AML-193 (cell line): ENCODE data around the gene SFTPB.
"Not testable (repeated sequence)": the region's sequence is repeated elsewhere in the genome, so short reads cannot be mapped to it uniquely, and the experiment has no call there.

Source experiments
- DNase-seq, 2 experiments: peaks; one replicate each; lab custom pipeline; 2025; lab: John Stamatoyannopoulos, UW

SFTPB gene

GRCh38 chr2:85655961-85656417 is 12.0 kb downstream of the SFTPB start:
- no peak for DNase-seq

- DNase-seq: no peak
These were observed 14.0 kb downstream of the SFTPB start for GRCh38 chr2:85653996-85654395.

DNA sequence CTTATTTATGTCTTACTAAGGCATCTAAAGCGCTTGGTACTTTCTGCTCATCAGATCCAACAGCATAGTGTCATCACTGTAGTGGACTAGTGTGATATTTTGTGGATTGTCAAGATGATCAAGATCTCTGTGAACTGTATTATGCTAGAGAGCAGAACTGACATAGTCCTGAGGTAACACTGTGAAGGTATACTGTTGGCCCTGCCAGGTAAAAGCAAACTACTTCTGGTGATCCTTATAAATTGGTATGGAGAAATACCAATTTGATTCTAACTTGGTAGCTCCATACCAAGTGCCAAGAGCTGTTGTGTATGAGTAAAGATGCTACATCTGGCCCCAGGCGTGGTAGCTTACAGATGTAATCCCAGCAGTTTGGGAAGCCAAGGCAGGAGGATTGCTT is 15.9 kb downstream of the SFTPB start:
- no peak for DNase-seq

DNA sequence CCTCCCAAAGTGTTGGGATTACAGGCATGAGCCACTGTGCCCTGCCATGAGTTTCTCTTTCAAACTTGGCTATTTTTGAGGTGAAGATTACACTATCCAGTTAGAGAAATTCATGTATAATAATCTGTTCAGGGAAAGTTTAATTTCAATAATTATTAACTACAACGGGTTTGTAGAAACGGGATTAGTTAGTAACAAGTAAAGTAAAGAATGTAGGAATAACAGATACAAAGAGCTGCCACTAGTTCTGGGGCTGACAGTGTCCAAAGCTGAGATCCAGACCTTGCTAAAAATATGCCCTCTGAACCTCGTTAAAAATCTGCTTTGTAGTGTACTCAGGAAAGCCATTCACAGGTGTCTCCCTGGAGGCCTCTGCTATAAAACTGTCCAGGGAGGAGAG is 16.9 kb downstream of the SFTPB start:
- DNase-seq: no peak

DNA sequence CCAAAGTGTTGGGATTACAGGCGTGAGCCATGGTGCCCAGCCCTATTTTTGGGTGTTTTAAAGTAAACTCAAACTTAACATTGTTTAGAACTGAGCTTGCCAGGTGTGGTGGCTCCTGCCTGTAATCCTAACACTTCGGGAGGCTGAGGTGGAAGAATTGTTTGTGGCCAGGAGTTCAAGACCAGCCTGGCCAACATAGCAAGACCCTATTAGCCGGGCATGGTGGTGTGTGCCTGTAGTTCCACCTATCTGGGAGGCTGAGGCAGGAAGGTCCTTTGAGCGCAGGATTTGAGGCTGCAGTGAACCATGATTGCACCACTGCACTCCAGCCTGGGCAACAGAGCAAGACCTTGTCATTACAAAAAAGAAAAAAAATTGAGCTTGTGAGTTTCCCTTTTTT is 17.5 kb downstream of the SFTPB start:
- DNase-seq: no peak

DNA sequence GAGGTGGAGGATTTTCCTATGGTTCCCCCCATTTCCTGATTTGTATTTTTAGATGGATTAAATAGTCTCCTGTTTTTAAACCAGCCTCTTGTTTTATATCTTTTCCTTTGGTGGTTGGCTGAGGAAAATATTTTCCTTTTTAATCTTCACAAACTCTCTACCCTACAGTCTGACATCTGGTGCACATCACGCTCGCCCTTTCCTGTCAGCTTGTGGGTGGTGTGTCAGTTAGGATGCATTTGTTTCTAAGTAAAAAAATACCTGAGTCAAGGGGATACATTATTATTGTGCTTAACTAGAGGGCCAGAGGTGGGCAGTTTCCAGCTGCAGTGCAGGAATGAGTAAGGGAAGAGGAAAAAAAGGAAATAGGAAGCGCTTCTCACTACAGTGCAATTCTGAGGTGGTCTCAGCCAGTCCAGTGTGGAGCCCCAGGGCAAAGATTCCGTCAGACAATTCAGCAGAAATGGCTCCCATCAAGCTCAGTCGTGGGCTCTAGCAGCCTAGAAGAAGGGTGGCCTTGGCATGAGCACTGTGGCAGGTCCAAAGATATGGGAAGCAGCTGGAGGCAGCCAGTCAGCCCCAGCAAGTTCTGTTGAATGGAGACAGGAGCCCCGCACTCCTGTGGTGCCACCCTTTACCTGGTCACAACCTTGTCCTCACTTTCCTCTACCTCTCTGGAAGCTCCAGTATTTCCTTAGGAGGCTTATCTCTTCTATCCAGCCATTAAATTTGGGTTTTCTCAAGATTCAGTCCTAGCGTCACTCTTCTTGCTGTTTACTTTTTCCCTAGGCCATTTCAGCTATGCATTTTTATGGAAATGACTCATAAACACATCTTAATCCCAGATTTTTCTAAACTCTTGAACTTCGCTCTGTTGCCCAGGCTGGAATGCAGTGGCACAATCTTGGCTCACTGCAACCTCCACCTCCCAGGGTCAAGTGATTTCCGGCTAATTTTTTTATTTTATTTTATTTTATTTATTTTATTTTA is 18.5 kb downstream of the SFTPB start:
- DNase-seq: no peak

DNA sequence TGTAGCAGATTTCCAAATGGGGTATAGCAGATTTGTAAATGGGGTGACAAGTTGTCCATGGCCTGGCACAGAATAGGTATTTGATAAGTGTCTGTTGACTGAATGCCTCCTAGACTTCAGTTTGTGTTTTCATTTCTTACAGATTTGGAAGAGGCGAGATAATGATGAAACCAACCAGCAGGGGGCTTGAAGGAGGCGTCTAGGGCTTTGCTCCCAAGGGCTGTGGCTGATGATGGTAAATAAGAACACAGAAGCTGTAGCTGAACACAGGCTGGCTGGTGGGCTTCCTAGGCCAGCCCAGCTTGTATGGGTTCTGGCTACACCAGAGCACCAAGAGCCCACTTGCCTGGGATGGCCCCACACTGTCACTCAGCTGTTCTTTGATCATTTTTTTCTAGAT is 19.4 kb downstream of the SFTPB start:
- DNase-seq: peak in 1 of 2 experiments; percentile 26

- DNase-seq: no peak
These were observed 20.0 kb downstream of the SFTPB start for GRCh38 chr2:85647823-85648526.

DNA sequence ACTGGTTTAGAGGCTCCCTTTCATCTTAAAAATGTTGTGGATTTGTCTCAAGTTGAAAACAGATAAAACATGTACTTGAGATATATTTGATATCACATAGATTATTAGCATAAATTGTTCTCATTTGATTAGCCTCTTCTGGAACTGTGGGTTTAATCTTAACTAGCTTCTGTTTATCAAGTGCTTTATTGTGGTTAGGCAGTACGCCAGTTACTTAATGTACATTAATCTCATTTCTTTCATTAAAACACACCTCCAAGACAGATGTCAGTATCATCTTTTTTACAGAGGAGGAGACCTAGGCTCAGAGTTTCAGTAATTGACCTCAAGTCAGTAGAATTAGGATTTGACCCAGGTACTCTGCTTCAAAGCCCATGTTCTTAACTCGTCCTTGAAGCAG is 21.8 kb downstream of the SFTPB start:
- DNase-seq: no peak

GRCh38 chr2:85644909-85645308 is 23.1 kb downstream of the SFTPB start:
- DNase-seq: no peak

GRCh38 chr2:85642725-85643124 is 25.3 kb downstream of the SFTPB start:
- DNase-seq: no peak

DNA sequence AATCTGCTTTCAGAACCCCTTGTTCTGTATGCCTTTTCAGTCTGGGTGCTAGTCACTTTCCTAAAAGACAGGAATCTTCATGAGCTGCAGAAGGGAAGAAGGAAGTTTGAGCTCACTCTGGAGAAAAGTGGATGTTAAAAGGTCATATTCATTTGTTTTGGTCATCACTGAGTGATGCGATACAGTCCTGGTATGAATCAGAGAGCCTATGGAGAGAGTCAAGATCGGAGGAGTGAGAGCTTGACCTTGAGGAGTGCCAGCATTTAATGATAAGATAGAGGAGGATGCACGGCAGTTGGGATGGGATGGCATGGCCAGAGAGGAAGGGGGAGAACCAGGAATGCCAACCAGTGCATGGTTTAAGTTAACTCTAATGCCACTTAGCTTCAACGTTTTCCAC is 32.4 kb downstream of the SFTPB start:
- DNase-seq: no peak

DNA sequence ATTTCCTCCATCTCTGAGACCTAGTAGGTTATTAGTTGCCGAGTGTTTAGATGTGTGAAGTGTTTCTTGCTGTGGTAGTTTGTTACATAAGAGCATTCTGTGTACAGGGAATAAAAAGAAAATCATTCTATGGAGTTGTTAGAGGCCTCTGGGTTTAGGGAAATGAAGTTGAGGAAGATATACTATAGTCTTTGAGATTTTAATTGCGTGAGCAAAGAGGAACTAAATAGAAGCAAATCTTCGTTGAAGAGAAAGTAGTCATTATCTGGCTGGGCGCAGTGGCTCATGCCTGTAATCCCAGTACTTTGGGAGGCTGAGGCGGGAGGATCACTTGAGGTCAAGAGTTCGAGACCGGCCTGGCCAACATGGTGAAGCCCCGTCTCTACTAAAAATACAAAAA is 33.0 kb downstream of the SFTPB start:
- no peak for DNase-seq

- DNase-seq: no peak
These were observed 36.7 kb downstream of the SFTPB start for GRCh38 chr2:85631316-85631715.

DNA sequence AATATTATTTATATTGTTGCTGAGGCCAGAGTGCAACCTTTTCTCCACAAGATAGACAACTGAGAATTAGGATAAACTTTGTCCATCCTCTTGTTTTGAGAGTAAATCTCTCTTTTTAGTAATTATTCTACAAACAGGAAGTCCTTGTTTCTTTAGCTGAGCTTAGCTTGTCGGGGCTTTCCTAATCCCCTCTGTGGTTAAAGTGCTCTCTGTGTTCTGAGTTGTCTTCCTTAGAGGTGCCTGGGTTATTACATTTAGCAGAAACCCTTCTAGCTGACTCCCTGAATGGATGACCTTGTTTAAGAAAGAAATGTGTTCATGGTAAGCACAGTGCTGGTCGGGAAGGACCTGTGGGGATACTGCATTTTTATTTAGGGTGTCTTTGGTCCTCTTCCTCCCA is 39.3 kb downstream of the SFTPB start:
- DNase-seq: no peak

DNA sequence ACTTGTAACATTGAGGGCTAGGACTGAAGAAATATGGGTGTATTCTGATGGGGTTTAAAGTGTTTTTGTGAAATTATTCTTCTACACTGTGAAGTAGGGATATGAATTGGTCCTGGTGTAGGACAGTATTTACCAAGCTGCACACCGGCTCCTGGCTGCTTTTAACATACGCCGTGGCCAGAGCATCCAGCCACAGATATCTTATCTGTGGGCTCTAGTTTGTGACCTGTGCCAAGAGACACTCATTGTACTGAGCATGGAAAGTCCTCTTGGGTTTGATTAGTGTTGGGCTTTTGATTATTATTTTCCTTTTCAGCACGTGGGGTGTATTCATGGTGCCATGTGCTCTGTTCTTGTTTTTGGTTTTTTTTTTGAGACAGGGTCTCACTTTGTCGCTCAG is 44.0 kb downstream of the SFTPB start:
- DNase-seq: no peak

- DNase-seq: no peak
These were observed 46.7 kb downstream of the SFTPB start for GRCh38 chr2:85621338-85621737.

DNA sequence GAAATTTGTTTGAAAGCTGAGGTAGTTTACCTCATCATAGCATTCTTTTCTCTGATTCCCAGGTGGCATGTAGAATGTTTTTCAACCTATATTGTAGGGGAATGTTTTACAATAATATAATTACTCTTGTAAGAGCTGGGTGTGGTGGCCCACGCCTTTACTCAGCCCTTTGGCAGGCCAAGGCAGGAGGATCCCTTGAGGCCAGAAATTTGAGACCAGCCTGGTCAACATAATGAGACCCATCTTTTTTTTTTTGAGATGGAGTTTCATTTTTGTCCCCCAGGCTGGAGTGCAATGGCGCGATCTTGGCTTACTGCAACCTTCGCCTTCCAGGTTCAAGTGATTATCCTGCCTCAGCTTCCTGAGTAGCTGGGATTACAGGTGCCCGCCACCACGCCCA is 48.4 kb downstream of the SFTPB start:
- DNase-seq: no peak

- DNase-seq: not testable (repeated sequence)
These were observed 50.3 kb downstream of the SFTPB start for GRCh38 chr2:85617723-85618122.

DNA sequence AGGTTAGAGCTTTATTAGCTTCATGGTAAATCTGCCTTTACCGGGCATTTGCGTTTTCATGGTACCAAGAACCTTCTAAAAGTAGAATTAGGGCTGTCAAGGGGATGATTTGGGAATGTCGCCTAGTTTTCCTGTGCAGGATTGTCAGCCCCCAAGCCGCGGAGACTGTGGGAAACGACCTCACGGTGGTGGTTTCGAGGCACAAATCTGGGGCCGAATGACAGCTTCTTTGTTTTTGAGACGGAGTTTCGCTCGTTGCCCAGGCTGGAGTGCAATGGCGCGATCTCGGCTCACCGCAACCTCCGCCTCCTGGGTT is 52.6 kb downstream of the SFTPB start:
- no peak for DNase-seq

DNA sequence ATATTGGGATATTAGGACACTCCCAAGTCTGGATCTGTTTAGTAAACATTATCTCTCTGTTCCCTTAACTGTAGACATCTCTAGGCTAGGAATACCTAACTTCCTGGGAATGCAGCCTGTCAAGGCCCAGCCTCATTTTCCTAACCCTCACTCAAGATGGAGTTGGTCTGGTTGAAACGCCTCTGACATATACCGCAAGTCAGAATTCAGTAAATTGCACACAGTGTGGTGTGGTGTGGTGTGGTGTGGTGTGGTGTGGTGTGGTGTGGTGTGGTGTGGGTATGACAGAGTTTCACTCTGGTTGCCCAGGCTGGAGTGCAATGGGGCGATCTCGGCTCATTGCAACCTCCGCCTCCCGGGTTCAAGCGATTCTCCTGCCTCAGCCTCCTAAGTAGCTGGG is 53.2 kb downstream of the SFTPB start:
- DNase-seq: not testable (repeated sequence)

- no peak for DNase-seq
These were observed 54.1 kb downstream of the SFTPB start for GRCh38 chr2:85613717-85614515.
